ENCODE data around the gene SF3B2. TPM values are rescaled to one million over a fixed set of nuclear protein-coding genes. Genes with fewer than 3 reads are reported as not detected.
A peak's percentile ranks its signal among the peaks of the same experiment; 100 is the strongest.

Gene SF3B2
- total RNA-seq, 1 experiment from 2014 or later: 237 TPM

GRCh38 chr11:66004186-66004585 lies 48.0 kb upstream of the SF3B2 start:
- WGBS (ENCODE audit: extremely low coverage, insufficient read length, low lambda C conversion rate): no CpG with 5 or more reads among the region's 4 CpGs

More at GRCh38 chr11:66004186-66004585, 48.0 kb upstream of the SF3B2 start:
- peaks cover 27 to 37% of the 10 kb centered on the region in 2 experiments for H3K4me1 Mint-ChIP-seq
- H3K9ac ChIP-seq (ENCODE audit: extremely low read depth, insufficient read length, low read length): no peak overlapping the region
- TF ChIP-seq CTCF (conservative IDR thresholded peaks at IDR 0.05): no peak
- DNase-seq: no peak
- H3K79me2 ChIP-seq (ENCODE audit: insufficient read depth, low read length): peaks cover 8% of the 10 kb centered on the region; the same call in 1 of the 2 replicates
- H3K14ac ChIP-seq (ENCODE audit: insufficient read depth, low read length): no peak overlapping the region
- H3K36me3 Mint-ChIP-seq (ENCODE audit: insufficient read depth in 1 of 3, low read depth in 3 of 3): peaks cover 26 to 49% (median 39%) of the 10 kb centered on the region in 3 experiments
- no peaks in the 10 kb centered on the region for H3K9me3 Mint-ChIP-seq
- no peaks in the 10 kb centered on the region for H4K20me1 ChIP-seq (ENCODE audit: control insufficient read depth, insufficient read depth, insufficient read length)
- H3K4ac ChIP-seq (ENCODE audit: low read depth, low read length): no peak overlapping the region
- H3K27ac ChIP-seq (ENCODE audit: insufficient read length, low read depth, low read length): no peak overlapping the region
- no peak overlapping the region for H2BK5ac ChIP-seq (ENCODE audit: insufficient read length, low read length)
- no peak overlapping the region for H4K91ac ChIP-seq (ENCODE audit: insufficient read length, low read depth, low read length)
- no peaks in the 10 kb centered on the region for H3K27me3 Mint-ChIP-seq (ENCODE audit: low read depth)
- no peak overlapping the region for H2BK15ac ChIP-seq (ENCODE audit: low read depth, low read length)
- H2BK20ac ChIP-seq (ENCODE audit: low read depth, low read length, poor library complexity, severe bottlenecking): no peak overlapping the region
- no peaks in the 10 kb centered on the region for H3K79me1 ChIP-seq (ENCODE audit: insufficient read depth, low read depth, low read length, poor library complexity, severe bottlenecking)
- no peak overlapping the region for H2AK5ac ChIP-seq (ENCODE audit: insufficient read length, low read length)
- no peak overlapping the region for H4K8ac ChIP-seq (replicated peaks; ENCODE audit: insufficient read length, low read depth, low read length)
- H3K9me3 ChIP-seq (ENCODE audit: control insufficient read depth, low read depth, low read length): no peaks in the 10 kb centered on the region
- no peak overlapping the region for H2AFZ ChIP-seq (ENCODE audit: low read length)
- no peak overlapping the region for H3K27ac Mint-ChIP-seq
- H3K56ac ChIP-seq (ENCODE audit: insufficient read length, low read depth, low read length): no peak overlapping the region
- no peak overlapping the region for H4K5ac ChIP-seq (ENCODE audit: insufficient read length, low read depth, low read length)
- peaks cover 12% of the 10 kb centered on the region for H3K23me2 ChIP-seq (ENCODE audit: insufficient read length, low read depth, low read length, poor library complexity, severe bottlenecking)
- H3K4me3 Mint-ChIP-seq: peak overlapping the region; percentile 49 to 68
- H3K23ac ChIP-seq (ENCODE audit: insufficient read length, low read depth, low read length): no peak overlapping the region
- H3K4me1 ChIP-seq (ENCODE audit: insufficient read depth, low read length): no peaks in the 10 kb centered on the region
- H2BK12ac ChIP-seq (ENCODE audit: insufficient read length, low read depth, low read length): no peak overlapping the region
- no peaks in the 10 kb centered on the region for H3K27me3 ChIP-seq (ENCODE audit: insufficient read depth, low read length)
- H3K4me2 ChIP-seq (ENCODE audit: insufficient read depth, insufficient read length, low read length): no peak overlapping the region
- no peak overlapping the region for H3K18ac ChIP-seq (ENCODE audit: insufficient read length, low read depth, low read length)
- no peak overlapping the region for H3T11ph ChIP-seq (ENCODE audit: low read length)
- no peak overlapping the region for H2BK120ac ChIP-seq (ENCODE audit: low read depth, low read length, poor library complexity, severe bottlenecking)
